DLD1 (cell line): Measurements from ENCODE around the gene MSANTD2.

Experiments used
- in situ Hi-C: cut with HindIII; loops from 2 replicates; pipeline ENCODE4 v1.10.0; 2017; ENCODE audit warnings: low sequenced_read_pairs

MSANTD2 gene

DNA sequence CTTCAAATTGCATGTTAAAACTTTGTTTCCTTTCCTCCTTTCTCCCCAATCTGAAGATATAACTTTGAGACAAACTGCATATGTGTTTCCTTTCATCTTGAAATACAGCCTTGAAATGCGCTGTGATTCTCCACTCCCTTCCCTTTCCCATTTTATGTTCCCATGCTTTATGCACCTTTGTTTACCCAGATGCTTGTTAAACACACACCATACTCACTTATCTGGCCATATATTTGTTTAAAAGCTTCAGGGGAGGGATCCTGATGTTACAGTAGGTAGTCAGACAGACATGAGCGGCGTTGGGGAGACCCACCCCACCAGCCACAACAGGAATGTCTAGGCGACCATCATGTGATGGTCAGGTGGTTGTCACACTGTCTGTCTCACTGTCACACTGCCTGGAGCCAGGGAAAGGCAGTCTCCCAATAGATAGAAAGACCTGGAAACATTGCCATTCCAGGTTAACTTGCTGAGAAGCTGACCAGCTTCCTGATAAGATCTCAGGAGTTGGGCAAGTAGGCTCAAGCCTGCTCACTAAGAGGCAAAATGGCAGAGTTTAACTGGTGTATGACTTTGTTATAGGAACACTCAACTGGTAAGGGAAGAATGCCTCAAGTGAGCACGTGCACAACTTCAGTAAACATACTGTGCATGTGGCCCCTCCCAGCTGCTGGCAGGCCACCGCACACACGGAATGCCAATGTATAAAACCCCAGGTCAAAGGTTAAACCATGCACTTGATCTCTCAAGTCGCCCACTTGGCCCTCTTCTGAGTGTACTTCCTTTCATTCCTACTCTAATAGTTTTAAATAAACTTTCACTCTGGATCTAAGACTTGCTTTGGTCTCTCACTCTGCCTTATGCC, 23.5 kb upstream of the MSANTD2 start:
- in situ Hi-C loops = no loop called here

DNA sequence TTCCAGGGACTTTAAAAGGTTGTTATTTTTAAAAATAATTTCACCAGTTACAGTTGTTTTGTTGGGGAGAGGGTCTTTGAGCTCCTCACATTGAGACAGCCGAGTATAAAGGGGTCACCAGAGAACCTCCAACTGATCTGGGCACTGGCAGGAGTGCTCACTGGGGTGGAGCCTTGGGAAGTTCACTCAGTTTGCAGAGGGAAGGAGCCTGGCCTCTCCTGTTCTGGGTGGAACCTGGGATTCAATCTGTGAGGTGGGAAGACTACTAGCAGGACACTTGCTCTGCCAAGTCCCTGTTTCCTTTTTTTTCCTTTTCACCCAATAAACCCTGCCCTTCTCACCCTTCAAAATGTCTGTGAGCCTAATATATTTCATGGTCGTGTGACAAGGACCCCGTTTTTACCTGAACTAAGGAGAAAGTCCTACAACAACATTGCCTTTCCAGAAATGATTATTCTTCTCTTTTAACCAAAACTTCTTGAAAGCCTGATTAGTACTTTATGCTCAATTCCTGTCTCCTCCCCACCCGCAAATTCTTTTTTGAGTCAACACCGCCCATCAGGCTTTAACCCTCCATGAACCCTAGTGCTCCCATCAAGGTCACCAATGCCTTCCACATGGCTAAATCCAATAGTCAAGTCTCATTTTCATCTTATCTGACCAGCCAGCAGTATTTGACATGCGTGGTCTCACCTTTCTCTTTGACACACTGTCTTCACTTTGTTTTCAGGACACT, 22.0 kb upstream of the MSANTD2 start:
- in situ Hi-C loops = no loop called here

DNA sequence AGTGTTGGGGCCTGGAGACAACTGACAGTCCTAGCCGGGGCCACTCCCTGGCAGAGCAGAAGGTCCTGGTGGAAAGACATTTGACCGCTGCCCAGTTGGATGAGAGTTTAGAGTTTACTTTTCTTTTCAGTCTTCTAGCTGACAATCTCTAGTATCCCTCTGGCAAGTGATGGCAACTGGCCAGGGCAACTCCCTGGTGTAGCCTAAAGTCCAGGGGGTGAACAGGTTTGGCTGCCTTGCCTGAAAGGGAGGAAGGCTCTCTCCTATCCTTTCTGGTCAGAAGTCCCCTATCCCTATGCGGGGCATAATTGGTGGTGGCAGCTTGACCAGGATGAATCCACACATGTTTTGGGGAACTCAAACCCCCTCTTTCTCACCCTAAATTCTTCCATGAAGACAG, 16.8 kb upstream of the MSANTD2 start:
- in situ Hi-C loops = no loop called here

DNA sequence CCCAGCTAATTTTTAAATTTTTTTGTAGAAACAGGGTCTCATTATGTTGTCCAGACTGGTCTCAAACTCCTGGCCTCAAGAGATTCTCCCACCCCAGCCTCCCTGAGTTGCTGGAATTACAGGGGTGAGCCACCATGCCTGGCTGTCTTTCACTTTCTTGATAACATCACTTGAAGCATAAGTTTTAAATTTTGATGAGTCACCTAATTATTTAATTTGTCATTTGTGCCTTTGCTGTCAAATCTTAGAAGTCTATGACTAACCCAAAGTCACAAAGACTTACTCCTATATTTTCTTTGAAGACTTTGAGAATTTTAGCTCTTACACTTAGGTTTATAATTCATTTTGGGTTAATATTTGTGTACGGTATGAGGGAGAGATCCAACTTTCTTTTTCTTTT, 14.5 kb upstream of the MSANTD2 start:
- in situ Hi-C loops = no loop called here

DNA sequence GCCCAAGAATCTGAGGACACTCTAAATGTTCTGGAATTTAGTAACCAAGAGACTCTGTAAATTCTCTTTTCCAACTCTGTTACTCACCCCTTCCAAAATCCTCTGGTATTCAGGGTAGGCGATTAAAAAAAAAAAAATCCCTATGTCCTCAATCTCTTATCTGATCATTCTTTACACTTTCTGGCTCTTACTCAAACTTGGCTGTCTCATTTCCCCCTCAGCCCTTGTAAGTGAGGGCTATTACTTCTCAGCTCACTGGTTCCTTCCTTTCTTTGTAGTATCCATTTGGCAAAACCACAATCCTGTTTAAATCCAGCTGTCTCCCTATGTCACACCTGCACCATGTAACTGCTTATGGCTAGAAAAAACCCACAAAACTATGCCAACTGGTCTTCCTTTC, 12.7 kb upstream of the MSANTD2 start:
- in situ Hi-C loops = no loop called here

DNA sequence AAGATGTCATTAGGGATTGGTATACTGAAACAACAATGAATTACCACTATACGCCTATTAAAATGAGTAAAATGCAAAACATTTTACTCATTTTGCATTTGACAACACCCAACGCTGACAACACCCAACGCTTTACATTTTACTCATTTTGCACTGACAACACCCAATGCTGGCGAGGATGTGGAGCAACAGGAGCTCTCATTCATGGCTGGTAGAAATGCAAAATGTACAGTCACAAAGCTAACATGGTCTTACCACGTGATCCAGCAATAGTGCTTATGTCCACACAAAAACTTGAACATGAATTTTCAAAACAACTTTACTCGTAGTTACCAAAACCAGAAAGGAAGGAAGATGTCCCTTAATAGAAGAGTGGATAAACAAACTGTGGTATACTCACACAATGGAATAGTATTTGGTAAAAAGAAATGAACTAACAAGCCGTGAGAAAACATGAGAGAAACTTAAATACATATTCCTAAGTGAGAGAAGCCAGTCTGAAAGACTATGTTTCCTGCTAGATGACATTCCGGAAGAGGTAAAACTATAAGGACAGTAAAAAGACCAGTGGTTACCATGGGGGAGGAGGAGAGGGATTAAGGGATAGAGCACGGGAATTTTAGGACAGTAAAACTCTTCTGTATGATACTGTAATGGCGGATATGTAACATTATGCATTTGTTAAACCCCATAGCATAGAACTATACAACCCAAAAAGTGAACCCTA, 11.4 kb upstream of the MSANTD2 start:
- in situ Hi-C loops = no loop called here

DNA sequence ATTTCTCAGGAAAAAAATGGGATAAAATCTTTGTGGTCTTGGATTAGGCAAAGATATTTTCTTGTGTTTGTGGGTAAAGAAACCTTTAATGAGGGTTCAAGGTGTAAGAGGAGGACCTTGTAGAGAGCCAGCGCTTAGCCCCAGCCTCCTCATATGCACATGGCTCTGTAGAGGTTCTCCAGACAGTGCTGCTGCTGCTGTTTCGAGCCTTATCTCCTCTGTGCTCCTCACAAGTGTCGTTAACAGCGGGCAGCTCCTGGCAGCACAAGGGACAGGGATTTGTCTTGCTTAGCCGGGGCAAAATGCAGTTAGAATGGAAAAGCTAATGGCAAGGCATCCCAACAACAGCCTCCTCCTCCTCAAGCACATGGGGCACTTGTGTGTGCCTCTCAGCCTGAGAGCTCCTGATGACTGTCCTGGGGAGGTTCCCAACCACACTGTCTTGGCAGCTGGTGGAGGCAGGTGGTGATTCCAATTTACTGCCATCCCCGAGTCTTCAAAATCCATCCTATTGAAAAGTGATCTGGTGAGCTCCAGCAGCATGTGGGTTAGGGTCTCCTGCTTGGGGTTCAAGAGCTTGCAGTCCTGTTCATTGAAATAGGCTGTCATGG, 7.6 kb upstream of the MSANTD2 start:
- in situ Hi-C loops = no loop called here

DNA sequence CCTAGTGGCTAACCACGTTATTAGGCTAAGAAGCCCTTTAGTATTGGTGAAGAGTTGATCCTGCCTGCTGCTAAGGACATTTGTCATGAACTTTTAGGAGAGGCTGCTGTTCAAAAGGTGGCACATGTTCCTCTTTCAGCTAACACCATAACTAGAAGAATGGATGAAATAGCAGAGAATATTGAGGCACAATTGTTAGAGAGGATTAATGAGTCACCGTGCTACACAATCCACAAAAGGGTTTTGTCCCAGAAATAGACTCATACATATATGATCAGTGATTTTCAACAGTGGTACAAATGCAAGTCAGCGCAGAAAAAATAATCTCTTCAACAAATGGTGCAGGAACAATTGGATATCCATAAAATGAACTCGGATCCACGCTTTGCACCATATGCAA, 7.0 kb upstream of the MSANTD2 start:
- in situ Hi-C loops = no loop called here

DNA sequence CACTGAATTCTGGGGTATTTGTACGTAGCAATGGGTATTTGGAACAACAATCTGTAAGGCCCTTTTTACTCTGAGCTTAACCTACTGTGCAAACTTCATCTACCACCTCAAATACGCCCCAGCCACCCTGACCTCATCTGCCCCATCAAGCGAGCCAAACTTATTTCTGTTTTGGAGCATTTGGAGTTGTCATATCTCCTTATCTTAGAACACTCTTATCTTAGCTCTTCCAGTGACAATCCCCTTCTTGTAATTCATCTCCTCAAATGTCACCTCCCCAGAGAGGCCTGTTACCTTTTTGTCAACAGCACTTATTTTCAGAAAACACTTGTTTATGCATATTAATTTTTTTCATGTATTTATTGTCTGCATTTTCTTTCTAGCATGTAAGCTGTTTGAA, 4.7 kb upstream of the MSANTD2 start:
- in situ Hi-C loops = no loop called here

DNA sequence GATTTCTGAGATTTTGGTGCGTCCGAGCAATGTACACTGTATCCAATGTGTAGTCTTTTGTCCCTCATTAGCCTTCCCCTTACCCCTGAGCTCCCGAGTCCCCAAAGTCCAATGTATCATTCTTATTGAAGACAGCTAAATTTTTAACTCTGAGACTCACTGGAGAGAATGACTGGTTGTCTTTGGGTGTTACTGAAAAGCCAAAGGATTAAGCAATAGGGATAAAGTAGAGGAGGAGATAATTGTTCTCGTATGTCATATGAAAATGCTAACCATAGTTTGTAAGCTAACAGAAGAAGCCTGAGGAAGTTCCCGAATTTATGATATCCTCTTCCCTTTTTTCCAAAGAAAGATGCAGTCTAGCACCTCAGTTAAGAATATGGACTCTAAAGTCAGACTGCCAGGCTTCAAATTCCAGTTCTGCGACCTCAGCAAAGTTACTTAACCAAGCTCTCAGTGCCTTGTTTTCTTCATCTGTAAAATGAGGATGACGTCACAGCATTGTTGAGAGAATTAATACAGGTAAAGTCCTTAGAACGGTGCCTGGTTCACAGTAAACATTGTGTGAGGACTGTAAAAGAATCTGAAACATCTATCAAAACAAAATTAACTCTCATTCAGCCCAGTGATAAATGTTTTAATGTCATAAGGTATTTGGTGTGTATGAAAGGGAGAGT, 1.6 kb upstream of the MSANTD2 start:
- in situ Hi-C loops = no loop called here

DNA sequence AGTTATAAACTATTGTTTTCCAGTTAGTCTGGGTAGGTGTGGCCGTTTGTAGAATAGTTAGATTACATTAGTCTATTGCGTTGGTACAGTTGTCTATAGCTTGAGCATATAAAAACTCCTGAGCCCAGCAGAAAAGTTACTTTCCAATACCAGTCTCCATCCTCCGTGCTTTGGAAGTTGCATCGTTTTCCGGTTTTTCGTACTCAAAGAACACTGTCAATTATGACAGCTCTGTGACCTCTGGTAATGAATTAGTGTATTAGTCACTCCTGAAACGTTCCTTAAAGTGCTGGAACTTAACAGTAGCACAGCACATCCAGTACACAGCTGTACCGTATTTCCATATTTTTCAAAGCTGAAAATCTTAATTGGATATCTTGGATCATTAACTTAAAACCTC, 808 bp upstream of the MSANTD2 start:
- in situ Hi-C loops = no loop called here

DNA sequence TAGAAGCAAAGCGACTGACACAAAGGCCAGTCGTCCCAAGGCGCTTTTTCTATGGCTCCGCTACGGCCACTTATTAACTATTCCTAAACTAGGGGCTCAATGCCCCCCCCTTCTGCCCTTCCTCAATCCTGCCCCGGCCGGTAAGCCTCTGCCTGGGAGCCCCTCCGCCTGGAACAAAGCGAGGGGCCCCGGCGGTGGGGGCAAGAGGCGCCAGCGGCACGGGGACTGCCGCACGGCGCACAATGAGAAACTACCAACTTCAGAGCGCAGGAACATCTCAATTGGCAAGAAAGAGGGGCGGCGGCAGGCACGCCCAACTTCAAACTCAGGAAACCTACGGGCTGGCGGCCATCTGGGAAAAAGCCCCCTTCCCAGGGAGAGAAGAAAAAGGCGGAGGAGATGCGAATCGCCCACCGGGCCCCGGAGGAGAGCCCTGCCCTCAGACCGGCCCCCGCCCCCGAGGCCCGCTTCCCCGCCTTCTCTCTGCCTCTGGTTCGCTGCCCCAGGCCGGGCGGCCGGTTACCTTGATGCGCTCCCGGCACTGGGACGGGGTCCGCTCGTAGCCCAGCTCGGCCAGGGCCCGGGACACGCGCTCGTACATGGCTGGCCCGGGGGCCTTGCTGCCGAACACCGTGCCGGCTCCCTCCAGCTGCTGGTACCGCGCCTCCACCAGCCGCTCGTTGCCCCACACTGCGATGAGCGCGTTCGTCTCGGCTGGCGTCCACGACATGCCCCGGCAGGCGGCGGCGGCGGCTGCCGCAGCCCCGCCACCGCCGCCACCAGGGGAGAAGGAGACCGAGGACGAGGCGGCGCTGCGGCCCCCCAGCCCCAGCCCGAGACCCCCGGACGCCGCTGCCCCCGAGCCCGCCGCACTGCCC, 619 bp downstream of the MSANTD2 start:
- in situ Hi-C loops = no loop called here

DNA sequence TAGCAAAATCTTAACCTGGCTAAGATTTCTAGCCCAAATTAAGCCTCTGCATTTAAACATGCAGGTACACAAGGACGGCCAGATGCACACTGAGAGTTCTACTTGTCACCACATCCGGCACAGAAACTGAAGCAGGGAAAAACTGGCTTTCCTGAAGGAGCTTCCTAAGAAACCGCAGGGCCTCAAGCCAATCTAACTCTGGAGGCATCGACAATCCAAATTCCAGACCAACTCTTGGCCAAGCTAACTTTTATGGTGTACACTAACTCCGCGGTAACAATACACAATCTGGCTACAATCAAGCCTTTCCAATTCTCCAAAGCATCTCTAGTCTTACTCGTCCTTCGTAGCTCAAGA, 1.2 kb downstream of the MSANTD2 start:
- in situ Hi-C loops = no loop called here

DNA sequence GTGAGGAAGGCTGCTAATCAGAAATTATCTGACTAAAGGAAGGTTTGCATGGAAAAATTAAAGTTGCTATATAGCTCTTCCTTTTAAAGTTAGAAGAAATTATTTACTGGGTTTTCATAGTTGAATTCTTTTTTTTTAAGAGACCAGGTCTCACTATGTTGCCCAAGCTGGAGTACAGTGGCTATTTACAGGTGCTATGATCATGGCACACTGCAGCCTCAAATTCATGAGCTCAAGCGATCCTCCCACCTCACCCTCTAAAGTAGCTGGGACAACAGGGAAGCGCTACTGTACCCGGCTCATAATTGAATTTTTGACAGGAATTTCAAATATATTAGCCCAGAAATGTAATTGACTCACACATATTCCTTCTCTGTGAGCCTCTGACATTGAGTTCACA, 3.9 kb downstream of the MSANTD2 start:
- in situ Hi-C loops = no loop called here

DNA sequence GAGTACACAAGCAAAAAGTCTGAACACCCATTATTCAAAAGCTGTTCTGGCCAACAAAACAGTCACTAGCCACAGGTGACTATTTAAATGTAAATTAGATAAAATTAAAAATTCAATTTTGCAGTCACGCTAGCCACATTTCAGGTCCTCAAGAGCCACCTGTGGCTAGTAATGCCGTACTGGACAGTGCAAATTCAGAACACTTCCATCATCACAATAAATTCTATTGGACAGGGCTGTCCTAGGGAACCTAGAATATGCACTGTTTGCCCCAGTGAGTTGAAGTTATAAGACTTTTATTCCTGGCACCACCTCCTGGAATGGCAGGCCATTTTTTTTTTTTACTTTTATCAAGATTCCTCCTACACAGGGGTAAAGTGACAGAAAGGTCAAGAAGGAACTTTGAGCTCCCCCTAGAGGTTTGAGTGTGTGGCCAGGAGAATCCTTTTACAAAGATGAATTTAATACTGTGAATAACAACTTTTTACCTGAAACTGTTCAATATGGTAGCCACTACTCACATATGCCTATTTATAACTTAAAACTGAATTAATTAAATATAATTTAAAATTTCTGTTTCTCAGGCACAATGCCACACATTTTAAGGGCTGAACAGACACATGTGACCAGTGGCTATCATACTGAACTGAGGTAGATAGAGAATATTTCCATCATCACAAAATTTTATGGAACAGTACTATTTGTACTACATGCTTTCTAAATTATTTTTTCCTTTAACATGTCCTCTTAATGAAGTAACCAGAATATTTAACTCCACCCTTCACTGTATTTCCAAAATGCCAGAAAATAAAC, 6.5 kb downstream of the MSANTD2 start:
- in situ Hi-C loops = no loop called here

DNA sequence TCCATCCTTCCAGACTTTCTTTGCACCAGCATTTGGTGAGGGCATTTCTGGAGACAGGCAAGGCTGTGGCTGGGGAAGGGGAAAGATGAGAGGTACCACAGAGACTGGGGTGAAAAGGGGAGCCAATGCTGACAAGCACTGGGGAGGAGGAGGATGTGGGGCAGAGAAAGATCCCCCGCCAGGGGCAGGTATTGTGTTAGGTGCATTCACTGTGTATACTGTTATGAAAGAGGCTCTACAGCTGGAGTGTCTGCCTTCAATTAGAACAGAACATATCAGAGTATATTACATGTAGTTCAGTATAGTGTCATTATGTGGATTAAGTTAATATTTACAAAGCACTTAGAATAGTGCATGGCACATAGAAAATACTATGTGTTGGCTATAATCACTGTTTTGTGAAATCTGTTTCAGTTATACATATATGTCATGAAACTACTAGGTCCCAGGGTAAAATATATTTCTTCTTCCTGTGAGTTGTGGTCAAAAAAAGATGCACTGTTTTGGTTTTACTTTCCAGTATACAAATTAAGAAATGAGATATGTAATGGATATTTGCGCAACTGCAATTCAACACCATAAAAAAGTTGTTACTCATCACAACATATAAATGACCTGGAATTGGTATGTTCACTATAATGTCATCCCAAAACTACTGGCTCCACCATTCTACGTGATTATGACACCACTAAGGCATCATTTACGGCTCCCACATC, 8.4 kb downstream of the MSANTD2 start:
- in situ Hi-C loops = no loop called here

DNA sequence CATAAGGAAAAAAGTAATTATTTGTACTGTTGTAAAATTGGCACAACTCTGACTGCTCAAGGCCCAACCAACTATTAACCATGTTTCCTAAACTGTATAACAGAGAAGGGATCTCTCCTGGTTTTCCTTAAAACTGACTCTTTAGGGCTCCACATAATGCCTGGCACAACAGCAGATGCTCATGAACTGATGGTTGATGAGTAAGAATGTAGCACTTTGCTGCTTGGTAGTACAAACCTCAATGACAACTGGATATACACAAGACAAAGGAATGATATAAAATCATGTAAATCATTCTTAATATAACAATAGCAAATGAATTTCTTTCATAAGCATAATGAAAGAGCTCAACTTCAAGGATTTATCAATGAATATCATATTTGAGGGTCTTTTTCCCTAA, 11.7 kb downstream of the MSANTD2 start:
- in situ Hi-C loops = no loop called here

DNA sequence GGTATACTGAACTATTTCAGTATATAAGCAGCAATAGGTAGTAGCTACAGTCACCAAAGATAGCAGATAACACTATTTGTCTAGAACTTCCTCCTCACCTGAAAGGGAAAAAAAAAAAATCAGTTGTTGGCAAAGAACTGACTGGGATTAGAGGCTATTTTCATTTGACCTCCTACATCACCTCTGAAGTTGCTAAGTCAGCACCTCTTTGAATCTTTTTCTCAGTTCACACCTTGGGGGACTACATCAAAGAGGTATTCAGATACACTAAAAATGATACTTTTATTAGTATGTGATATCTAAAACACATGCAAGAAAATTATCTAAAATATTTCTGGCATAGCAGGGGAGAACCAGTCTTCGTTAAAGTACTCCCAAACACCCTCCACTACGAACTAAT, 16.2 kb downstream of the MSANTD2 start:
- in situ Hi-C loops = no loop called here
